ENCODE results near the gene ILKAP.

- TF ChIP-seq CTCF (IDR thresholded peaks at IDR 0.05; ENCODE audit: insufficient read depth, low read length, poor library complexity, severe bottlenecking) (no peak), EZH2phosphoT487 (conservative IDR thresholded peaks at IDR 0.05; ENCODE audit: low read length) (no peak)
Measured at GRCh38 chr2:238239543-238239862, 36.0 kb upstream of the ILKAP start.

Measured in SU-DHL-6 (cell line).